ENCODE data around the gene SOWAHC. TPM values are rescaled to one million over a fixed set of nuclear protein-coding genes. Genes with fewer than 3 reads are reported as not detected.
"Not testable (repeated sequence)": the region's sequence is repeated elsewhere in the genome, so short reads cannot be mapped to it uniquely, and the experiment has no call there.

The SOWAHC gene
- total RNA-seq, 2 experiments from 2014 or later: 0.11 to 0.17 TPM

DNA sequence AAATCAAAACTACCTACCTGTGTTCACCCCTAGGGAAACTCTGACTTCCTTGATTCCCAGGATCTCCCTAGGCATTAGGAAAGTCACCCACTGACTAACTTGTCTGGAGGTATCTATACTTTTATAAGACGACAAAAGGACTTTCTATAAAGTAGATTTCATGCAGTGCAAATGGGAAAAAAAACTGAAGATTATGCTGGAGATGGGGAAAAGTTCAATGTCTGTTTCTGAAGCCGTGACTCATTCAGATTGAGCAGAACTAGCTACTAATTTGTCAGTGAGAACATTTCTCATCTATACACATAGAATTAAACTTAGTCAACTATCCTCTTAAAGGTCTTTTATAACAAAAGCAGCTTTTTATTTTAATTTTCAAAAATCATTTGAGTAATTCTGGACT is 6.4 kb upstream of the SOWAHC start:
- H3K36me3 Mint-ChIP-seq: no peaks in the 10 kb centered on the region
- H3K27me3 Mint-ChIP-seq: peaks cover 57% of the 10 kb centered on the region
- ATAC-seq (ENCODE audit: low read depth) (no peak), DNase-seq (no peak)
- peaks cover 4% of the 10 kb centered on the region for H3K4me1 Mint-ChIP-seq
- no peak overlapping the region for H3K4me3 Mint-ChIP-seq
- POLR2A ChIA-PET: no interaction called here
- H3K27ac Mint-ChIP-seq: no peak overlapping the region
- H3K9me3 Mint-ChIP-seq: no peaks in the 10 kb centered on the region

GRCh38 chr2:109609352-109610024 is 4.7 kb upstream of the SOWAHC start:
- no peaks in the 10 kb centered on the region for H3K9me3 Mint-ChIP-seq
- DNase-seq: no peak
- no peak for ATAC-seq (ENCODE audit: low read depth)
- no peak overlapping the region for H3K4me3 Mint-ChIP-seq
- peaks cover 2% of the 10 kb centered on the region for H3K36me3 Mint-ChIP-seq
- H3K27me3 Mint-ChIP-seq: peaks cover 62% of the 10 kb centered on the region
- H3K4me1 Mint-ChIP-seq: peaks cover 8% of the 10 kb centered on the region
- H3K27ac Mint-ChIP-seq: no peak overlapping the region
- POLR2A ChIA-PET: no interaction called here

DNA sequence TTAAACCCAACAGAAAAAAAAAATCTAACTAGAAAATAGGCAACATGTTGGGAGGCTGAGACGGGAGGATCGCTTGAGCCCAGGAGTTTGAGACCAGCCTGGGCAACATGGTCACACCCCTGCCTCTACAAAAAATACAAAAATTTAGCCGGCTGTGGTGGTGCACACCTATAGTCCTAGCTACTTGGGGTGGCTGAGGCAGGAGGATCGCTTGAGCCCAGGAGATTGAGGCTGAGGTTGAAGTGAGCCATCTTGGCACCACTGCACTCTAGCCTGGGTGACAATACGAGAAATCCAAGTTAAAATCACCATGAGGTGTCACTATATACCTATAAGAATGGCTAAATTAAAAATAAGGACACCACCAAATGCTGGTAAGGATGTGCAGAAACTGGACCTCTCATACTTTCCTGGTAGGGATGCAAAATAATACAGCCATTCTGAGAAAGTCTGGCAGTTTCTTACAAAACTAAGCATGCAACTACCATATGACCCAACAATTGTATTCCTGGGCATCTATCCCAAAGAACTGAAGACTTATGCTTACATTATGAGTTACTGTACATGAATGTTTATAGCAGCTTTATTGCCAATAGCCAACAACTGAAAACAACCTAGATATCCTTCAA is 2.6 kb upstream of the SOWAHC start:
- no peak for ATAC-seq (ENCODE audit: low read depth)

DNA sequence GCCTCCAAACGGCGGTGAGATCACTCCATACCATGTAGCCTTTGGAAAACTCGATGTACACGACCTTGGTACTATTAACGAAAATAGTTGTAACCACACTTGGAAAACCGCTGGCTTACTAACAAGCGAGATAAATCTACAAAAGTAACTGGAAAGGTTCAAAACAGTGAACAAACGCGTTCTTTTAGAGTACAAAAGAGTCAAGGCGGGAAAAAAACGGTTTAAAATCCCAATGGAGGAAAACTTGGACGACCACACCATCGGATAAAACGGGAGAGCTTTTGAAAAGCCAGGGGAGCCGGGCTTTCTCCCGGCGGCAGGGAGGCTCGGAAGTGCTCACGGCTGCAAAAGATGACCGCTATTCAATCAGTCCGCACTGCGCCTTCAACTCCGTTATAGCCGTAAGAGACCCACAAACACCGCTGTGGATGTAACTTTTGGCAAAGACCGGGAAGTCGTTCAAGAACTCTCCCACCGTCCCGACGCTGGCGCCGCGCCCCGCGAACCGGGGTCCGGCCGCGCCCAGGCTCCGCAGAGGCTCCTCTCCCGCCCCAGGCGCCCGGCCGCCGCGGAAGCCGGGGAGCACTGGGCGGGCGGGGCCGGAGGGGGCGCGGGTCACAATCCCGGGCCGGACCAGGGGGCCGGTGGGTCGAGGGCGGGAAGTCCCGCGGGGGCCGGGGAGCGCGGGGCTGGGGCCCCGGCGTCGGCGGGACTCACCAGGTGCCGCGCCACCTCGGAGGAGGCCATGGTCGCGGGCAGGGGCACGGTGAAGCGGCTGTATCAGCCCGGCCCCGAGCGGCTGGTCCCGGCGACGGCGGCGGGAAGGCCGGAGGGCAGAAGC is 863 bp upstream of the SOWAHC start:
- peaks cover 78% of the 10 kb centered on the region for H3K27me3 Mint-ChIP-seq
- no peak for DNase-seq

More for the DNA sequence above, 2.6 kb upstream of the SOWAHC start:
- DNase-seq: no peak
- H3K27ac Mint-ChIP-seq: no peak overlapping the region
- H3K36me3 Mint-ChIP-seq: peaks cover 2% of the 10 kb centered on the region
- POLR2A ChIA-PET: no interaction called here
- no peak overlapping the region for H3K4me3 Mint-ChIP-seq
- H3K27me3 Mint-ChIP-seq: peaks cover 66% of the 10 kb centered on the region
- H3K9me3 Mint-ChIP-seq: no peaks in the 10 kb centered on the region
- H3K4me1 Mint-ChIP-seq: peaks cover 8% of the 10 kb centered on the region

GRCh38 chr2:109614715-109615636 is 812 bp downstream of the SOWAHC start:
- DNase-seq: peak; percentile 39
- POLR2A ChIA-PET: interaction anchor here (1.2 kb wide), 1 partner anchor 11 kb away, joined by 4 read pairs; no protein-coding TSS in a partner anchor
- ATAC-seq (ENCODE audit: low read depth): no peak
- H3K4me1 Mint-ChIP-seq: peaks cover 4% of the 10 kb centered on the region
- H3K27ac Mint-ChIP-seq: no peak overlapping the region
- peaks cover 76% of the 10 kb centered on the region for H3K27me3 Mint-ChIP-seq
- H3K9me3 Mint-ChIP-seq: no peaks in the 10 kb centered on the region
- no peak overlapping the region for H3K4me3 Mint-ChIP-seq
- H3K36me3 Mint-ChIP-seq: peaks cover 2% of the 10 kb centered on the region

More for the DNA sequence above, 863 bp upstream of the SOWAHC start:
- no peak for ATAC-seq (ENCODE audit: low read depth)
- peaks cover 2% of the 10 kb centered on the region for H3K36me3 Mint-ChIP-seq
- POLR2A ChIA-PET: no interaction called here
- peak overlapping the region; percentile 80 for H3K4me3 Mint-ChIP-seq
- H3K4me1 Mint-ChIP-seq: peaks cover 8% of the 10 kb centered on the region
- H3K9me3 Mint-ChIP-seq: no peaks in the 10 kb centered on the region
- no peak overlapping the region for H3K27ac Mint-ChIP-seq

GRCh38 chr2:109615637-109616144 is 1.5 kb downstream of the SOWAHC start:
- H3K27ac Mint-ChIP-seq: no peak overlapping the region
- DNase-seq (no peak), ATAC-seq (ENCODE audit: low read depth) (no peak)
- H3K9me3 Mint-ChIP-seq: no peaks in the 10 kb centered on the region
- POLR2A ChIA-PET: no interaction called here
- H3K4me3 Mint-ChIP-seq: peak overlapping the region; percentile 30
- H3K27me3 Mint-ChIP-seq: peaks cover 69% of the 10 kb centered on the region
- H3K4me1 Mint-ChIP-seq: peaks cover 4% of the 10 kb centered on the region
- H3K36me3 Mint-ChIP-seq: peaks cover 2% of the 10 kb centered on the region

DNA sequence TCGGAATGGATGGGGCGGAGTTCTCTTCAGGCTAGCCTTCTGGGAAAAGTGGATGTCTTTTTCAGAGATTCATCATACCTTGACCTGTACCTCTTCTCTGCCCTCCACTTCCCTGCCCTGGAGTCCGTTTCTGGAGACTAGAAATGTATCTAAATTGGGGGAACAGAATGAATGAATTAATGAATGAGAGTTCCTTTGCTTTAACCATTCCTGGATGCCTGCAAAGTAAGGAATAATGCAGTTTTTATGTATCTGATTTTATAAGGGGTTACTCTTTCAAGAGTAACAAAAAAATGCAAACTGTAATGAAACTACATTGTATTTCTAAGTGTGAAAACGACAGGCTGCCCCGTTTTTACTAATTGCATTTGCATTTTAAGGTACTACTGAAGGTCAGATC is 2.0 kb downstream of the SOWAHC start:
- no peak for ATAC-seq (ENCODE audit: low read depth)

DNA sequence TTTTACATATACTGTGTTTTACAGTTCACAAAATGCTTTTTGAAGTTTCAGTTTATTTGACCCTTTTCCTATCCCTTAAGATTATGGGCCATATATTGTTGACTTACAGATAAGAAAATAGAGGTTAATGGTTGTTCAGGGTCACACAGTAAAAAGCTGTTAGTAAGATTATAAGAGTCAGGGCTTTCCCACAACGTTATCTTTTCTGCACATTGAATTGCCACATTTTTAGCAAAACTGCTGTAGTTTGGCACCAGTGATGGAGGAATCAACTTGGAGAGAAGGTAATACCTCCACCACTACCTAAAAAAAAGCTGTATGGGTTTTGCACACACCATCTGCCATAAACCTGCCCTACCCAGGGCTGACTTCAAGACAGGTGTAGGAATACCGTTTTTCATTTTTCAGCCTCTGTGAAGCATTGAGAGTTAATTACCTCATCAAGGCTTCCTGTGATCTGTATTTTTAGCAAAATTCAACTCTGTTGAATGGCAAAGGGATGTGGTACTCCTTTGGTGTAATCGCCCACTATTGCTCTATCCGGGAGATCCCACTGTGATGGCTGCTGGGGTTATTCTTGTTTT is 5.0 kb downstream of the SOWAHC start:
- H3K27me3 Mint-ChIP-seq: peaks cover 53% of the 10 kb centered on the region
- H3K4me3 Mint-ChIP-seq: no peak overlapping the region
- ATAC-seq (ENCODE audit: low read depth) (no peak), DNase-seq (no peak)
- no peaks in the 10 kb centered on the region for H3K36me3 Mint-ChIP-seq
- POLR2A ChIA-PET: no interaction called here
- H3K27ac Mint-ChIP-seq: no peak overlapping the region
- no peaks in the 10 kb centered on the region for H3K4me1 Mint-ChIP-seq
- no peaks in the 10 kb centered on the region for H3K9me3 Mint-ChIP-seq

More for the DNA sequence above, 2.0 kb downstream of the SOWAHC start:
- no peak for DNase-seq
- H3K4me1 Mint-ChIP-seq: peaks cover 4% of the 10 kb centered on the region
- no peak overlapping the region for H3K27ac Mint-ChIP-seq
- POLR2A ChIA-PET: no interaction called here
- H3K9me3 Mint-ChIP-seq: no peaks in the 10 kb centered on the region
- peaks cover 66% of the 10 kb centered on the region for H3K27me3 Mint-ChIP-seq
- peaks cover 2% of the 10 kb centered on the region for H3K36me3 Mint-ChIP-seq
- no peak overlapping the region for H3K4me3 Mint-ChIP-seq

- no peak for ATAC-seq (ENCODE audit: low read depth)
- H3K4me1 Mint-ChIP-seq: no peaks in the 10 kb centered on the region
- H3K9me3 Mint-ChIP-seq: no peaks in the 10 kb centered on the region
- no peaks in the 10 kb centered on the region for H3K36me3 Mint-ChIP-seq
- peaks cover 25% of the 10 kb centered on the region for H3K27me3 Mint-ChIP-seq
- no peak for DNase-seq
- H3K27ac Mint-ChIP-seq: no peak overlapping the region
- POLR2A ChIA-PET: no interaction called here
- H3K4me3 Mint-ChIP-seq: no peak overlapping the region
Measured at GRCh38 chr2:109623297-109623696, 9.1 kb downstream of the SOWAHC start.

DNA sequence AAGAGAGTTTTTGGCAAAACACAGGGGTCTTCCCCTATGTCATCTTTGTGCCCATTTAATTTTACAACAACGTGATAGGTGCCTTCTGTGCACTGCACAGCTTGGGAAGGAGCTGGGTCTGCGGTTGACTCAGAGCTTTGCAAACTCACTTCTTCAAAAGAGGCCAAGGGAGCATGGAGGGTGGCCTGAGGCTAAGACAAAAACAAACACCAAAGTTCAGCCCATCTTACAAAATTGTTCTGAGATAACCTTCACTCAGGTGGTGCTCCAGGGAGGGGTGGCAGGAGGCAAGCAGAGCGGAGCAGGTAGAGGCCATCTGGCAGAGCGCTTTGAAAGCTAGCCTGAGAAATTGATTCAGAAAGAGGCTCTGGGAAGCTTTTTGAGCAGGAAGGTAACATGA is 9.8 kb downstream of the SOWAHC start:
- ATAC-seq (ENCODE audit: low read depth) (no peak), DNase-seq (no peak)
- Mint-ChIP-seq H3K27ac (no peak overlapping the region), H3K9me3 (no peaks in the 10 kb centered on the region), H3K27me3 (peaks cover 21% of the 10 kb centered on the region), H3K4me3 (no peak overlapping the region), H3K36me3 (no peaks in the 10 kb centered on the region), H3K4me1 (no peaks in the 10 kb centered on the region)
- POLR2A ChIA-PET: no interaction called here

DNA sequence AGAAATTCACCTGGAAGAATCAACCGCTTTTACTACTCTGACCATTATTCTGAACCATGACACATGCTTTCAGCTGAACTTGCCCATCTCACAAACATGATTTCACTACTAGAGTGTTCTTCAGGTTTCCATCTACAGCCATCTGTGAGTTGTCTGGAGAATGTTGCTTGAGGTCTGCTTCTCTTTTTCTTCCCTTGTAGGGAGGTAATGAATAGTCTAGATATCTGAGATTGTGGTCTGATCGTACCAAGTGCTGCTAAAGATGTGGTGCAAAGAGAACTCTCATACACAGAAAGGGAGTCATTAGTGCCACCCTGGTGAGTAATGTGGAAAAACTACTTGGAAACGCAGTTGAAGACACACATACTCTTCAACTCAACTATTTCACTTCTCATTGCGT is 10.2 kb downstream of the SOWAHC start:
- Mint-ChIP-seq H3K4me1 (no peaks in the 10 kb centered on the region), H3K4me3 (no peak overlapping the region), H3K9me3 (no peaks in the 10 kb centered on the region), H3K27ac (no peak overlapping the region), H3K27me3 (peaks cover 18% of the 10 kb centered on the region), H3K36me3 (no peaks in the 10 kb centered on the region)
- DNase-seq (no peak), ATAC-seq (ENCODE audit: low read depth) (no peak)
- POLR2A ChIA-PET: no interaction called here

GRCh38 chr2:109628321-109628720 is 14.2 kb downstream of the SOWAHC start:
- DNase-seq: not testable (repeated sequence)

More at GRCh38 chr2:109628321-109628720, 14.2 kb downstream of the SOWAHC start:
- H3K9me3 Mint-ChIP-seq; H3K36me3 Mint-ChIP-seq; H3K4me3 Mint-ChIP-seq; H3K27ac Mint-ChIP-seq; H3K4me1 Mint-ChIP-seq; POLR2A ChIA-PET; ATAC-seq (ENCODE audit: low read depth); H3K27me3 Mint-ChIP-seq: not testable (repeated sequence)
